ENCODE measurements around the gene DDN.

- TF ChIP-seq CTCF (optimal IDR thresholded peaks at IDR 0.05 in 1 of 3, IDR thresholded peaks at IDR 0.05 in 1 of 3, conservative IDR thresholded peaks at IDR 0.05 in 1 of 3; ENCODE audit: extremely low read depth in 1 of 3, insufficient read depth in 2 of 3, low read length in 3 of 3) (peak; percentile 35 to 72 (median 58)), EZH2 (IDR thresholded peaks at IDR 0.05; ENCODE audit: low read length) (no peak)
Observed at GRCh38 chr12:49018261-49019119, 19.3 kb upstream of the DDN start, which contains the start of gene PRKAG1.

Data from keratinocyte (primary cell).